GM12878 (cell line): ENCODE measurements around the gene CD86. TPM values are rescaled to one million over a fixed set of nuclear protein-coding genes. Genes with fewer than 3 reads are reported as not detected.

Experiments
- ATAC-seq: fragments of 200-7000 bp; cut with Tn5 transposase; 3 replicates; pipeline ENCODE4 v1.9.1; 2020; ENCODE audit warnings: mild to moderate bottlenecking, moderate library complexity
- BruUV-seq: library from RNA; stranded (reverse); fragments of 400-500 nt; replicated peaks from 2 replicates; lab custom pipeline; 2021; lab: Mats Ljungman, UMichigan
- CTCF ChIA-PET: fragments of 300-600 bp; sonication (Branson Sonifier 250); formaldehyde crosslinking; extraction: SDS; loops from one replicate; lab custom pipeline; 2021; ENCODE audit warnings: inconsistent platforms; lab: Yijun Ruan, JAX
- POLR2A ChIA-PET: fragments of 350-600 bp; formaldehyde crosslinking; extraction: SDS; loops from one replicate; lab custom pipeline; 2021; ENCODE audit warnings: inconsistent platforms; lab: Charles Lee
- RAD21 ChIA-PET: fragments of 300-600 bp; sonication (Branson Sonifier 250); formaldehyde crosslinking; loops from one replicate; lab custom pipeline; 2023; ENCODE audit warnings: antibody characterized with exemption; ENCODE audit not compliant: unreplicated experiment; lab: Charles Lee
- SMC1A ChIA-PET: fragments of 300-600 bp; sonication (Branson Sonifier 250); formaldehyde crosslinking; loops from one replicate; lab custom pipeline; 2023; ENCODE audit not compliant: unreplicated experiment, uncharacterized antibody; lab: Charles Lee
- DNase-seq: peaks from one replicate; pipeline ENCODE4 v3.0.0-alpha.2; 2011; ENCODE audit warnings: low read depth, low spot score
- FAIRE-seq: peaks from 3 replicates; lab custom pipeline; 2011; peaks lifted over from hg19 to GRCh38; lab: Jason Lieb, UNC
- H2AFZ ChIP-seq: 2 replicates; pipeline ENCODE4 v1.6.0; 2011; ENCODE audit warnings: low read depth, low read length, control low read depth; ENCODE audit not compliant: control insufficient read depth
- H3K27ac ChIP-seq: 2 replicates; pipeline ENCODE4 v1.5.1; 2011; ENCODE audit warnings: control low read depth; ENCODE audit not compliant: control insufficient read depth, insufficient read depth
- H3K27me3 ChIP-seq, 2 experiments: replicated peaks in 1 of 2; 2 replicates each; pipeline versions ENCODE4 v1.6.0 to v1.6.1; 2011; ENCODE audit warnings: low read length in 1 of 2; ENCODE audit not compliant: control insufficient read depth in 2 of 2, insufficient read depth in 2 of 2
- H3K36me3 ChIP-seq, 2 experiments: 2 replicates each; pipeline ENCODE4 v1.5.1; 2011; ENCODE audit warnings: low read length in 1 of 2; ENCODE audit not compliant: control insufficient read depth in 2 of 2, insufficient read depth in 2 of 2
- H3K4me1 ChIP-seq: 2 replicates; pipeline ENCODE4 v1.6.1; 2011; ENCODE audit warnings: mild to moderate bottlenecking, low read length, moderate library complexity, mixed read lengths; ENCODE audit not compliant: control insufficient read depth, insufficient read depth
- H3K4me2 ChIP-seq: 2 replicates; pipeline ENCODE4 v1.6.0; 2011; ENCODE audit warnings: control low read depth; ENCODE audit not compliant: control insufficient read depth, insufficient read depth
- H3K4me3 ChIP-seq: fragments of 200-600 bp; sonication (generic); 2 replicates; pipeline ENCODE4 v1.5.1; 2016
- H3K79me2 ChIP-seq: 2 replicates; pipeline ENCODE4 v1.6.0; 2011; ENCODE audit warnings: low read length; ENCODE audit not compliant: control insufficient read depth, insufficient read depth
- H3K9ac ChIP-seq: 2 replicates; pipeline ENCODE4 v1.8.0; 2011; ENCODE audit warnings: low read length, control low read depth, mixed read lengths; ENCODE audit not compliant: control insufficient read depth, insufficient read depth
- H3K9me3 ChIP-seq: replicated peaks from 3 replicates; pipeline ENCODE4 v1.5.1; 2011; ENCODE audit warnings: mild to moderate bottlenecking, low read length; ENCODE audit not compliant: control insufficient read depth, insufficient read depth
- H4K20me1 ChIP-seq: 2 replicates; pipeline ENCODE4 v1.6.0; 2011; ENCODE audit not compliant: control insufficient read depth, insufficient read depth
- BHLHE40 ChIP-seq, 2 experiments: fragments of 450-650 bp in 1 of 2; IDR thresholded peaks; 2 replicates each; pipeline ENCODE4 v1.6.1; 2011 to 2017; ENCODE audit warnings: low read depth in 2 of 2, borderline replicate concordance in 1 of 2, improper control_type of control experiment in 1 of 2, low read length in 1 of 2, mild to moderate bottlenecking in 1 of 2
- CEBPB ChIP-seq, 2 experiments: fragments of 150-350 bp in 1 of 2; IDR thresholded peaks; 2 replicates each; pipeline ENCODE4 v1.6.1; 2012 to 2014; ENCODE audit warnings: low read depth in 2 of 2, low read length in 2 of 2, borderline replicate concordance in 1 of 2, inconsistent platforms in 1 of 2
- CEBPZ ChIP-seq: fragments of 150-350 bp; IDR thresholded peaks from 2 replicates; pipeline ENCODE4 v1.6.1; 2016; ENCODE audit warnings: low read depth, low read length
- CHD2 ChIP-seq: IDR thresholded peaks from 2 replicates; pipeline ENCODE4 v1.6.1; 2011; ENCODE audit warnings: low read depth, low read length, improper control_type of control experiment, borderline replicate concordance
- NFYA ChIP-seq: IDR thresholded peaks from 2 replicates; pipeline ENCODE4 v1.6.1; 2011; ENCODE audit warnings: low read depth, mild to moderate bottlenecking, low read length, improper control_type of control experiment, borderline replicate concordance
- ZNF592 ChIP-seq: fragments of 450-650 bp; IDR thresholded peaks from 2 replicates; pipeline ENCODE4 v1.6.1; 2017; ENCODE audit warnings: mild to moderate bottlenecking, moderate library complexity
- WGBS: methylation state at CpG from one replicate; pipeline ENCODE4 v1.1.6; 2016; ENCODE audit warnings: low lambda C conversion rate; ENCODE audit not compliant: insufficient replicate concordance, insufficient coverage; ENCODE audit errors: missing lambda C conversion rate; 5-methylcytosine and 5-hydroxymethylcytosine counted together
- in situ Hi-C: fragments of 300-500 bp; cut with MboI; formaldehyde crosslinking; loops from 9 replicates; pipeline ENCODE4 v1.14.3; 2018; ENCODE audit warnings: mixed read lengths
- intact Hi-C: fragments of 100-400 bp; cut with micrococcal nuclease; formaldehyde crosslinking; loops from one replicate; pipeline ENCODE4 v1.14.2; 2022; ENCODE audit not compliant: unreplicated experiment
- polyA plus RNA-seq, 11 experiments: library from polyadenylated mRNA; depleted of rRNA in 4 of 11; unstranded in 6 of 11; stranded (reverse) in 5 of 11; fragments of >200 nt; fragmentation: Nextera tagmentation in 4 of 11; fragmentation: Illumina TruSeq in 1 of 11; extraction: Ambion mirVana in 4 of 11; extraction: Trizol in 1 of 11; gene quantifications; 1 replicate in 1 of 11; 2 replicates in 10 of 11; pipeline versions ENCODE4 v1.2.1 to v1.2.3, GENCODE V29; 2011 to 2016; ENCODE audit warnings: inconsistent platforms in 2 of 11, missing spikeins in 2 of 11, low read depth in 1 of 11
- total RNA-seq, 4 experiments: library from RNA; depleted of rRNA in 3 of 4; stranded (reverse); fragments of >200 nt in 3 of 4; fragmentation: Illumina TruSeq in 1 of 4; extraction: Trizol in 1 of 4; gene quantifications; 2 replicates each; pipeline versions ENCODE4 v1.2.1 to v1.2.3, GENCODE V29; 2013 to 2021

CD86 gene
- total and polyA plus RNA-seq, 10 of the 15 experiments (the other 5 are each of a cell fraction or from before 2014, with no cell fraction given) = 40.9 to 100 (median 55.5) TPM

- TF ChIP-seq ZNF592 = 0 out of 2 replicates have a peak, but pooled peaks have one; percentile 38
Observed at GRCh38 chr3:122055215-122055614, at the start of gene CD86 (continued).

- no peak for ATAC-seq
Observed at GRCh38 chr3:122006267-122006666, 48.9 kb upstream of the CD86 start.

More at GRCh38 chr3:122006267-122006666, 48.9 kb upstream of the CD86 start:
- FAIRE-seq (no peak), DNase-seq (no peak)
- no peaks in the 10 kb centered on the region for H3K9me3 ChIP-seq
- SMC1A ChIA-PET = interaction anchor here (1.1 to 28.1 kb wide), 7 partner anchors 6 to 249 kb away, joined by 3 to 882 read pairs (median 50); partner anchors contain the start of genes CD86 and ILDR1
- RAD21 ChIA-PET = interaction anchor here (0.9 to 12.6 kb wide), 8 partner anchors 11 to 95 kb away, joined by 3 to 137 read pairs (median 22); partner anchors contain the start of gene ILDR1
- H3K27ac ChIP-seq = peak overlapping the region; percentile 80
- H2AFZ ChIP-seq = no peak overlapping the region
- CTCF ChIA-PET = interaction anchor here (0.7 to 4.6 kb wide), 5 partner anchors 10 to 256 kb away, joined by 3 to 28 read pairs (median 7); no protein-coding TSS in a partner anchor
- H3K4me2 ChIP-seq = no peak overlapping the region
- peaks cover 0 to 7% of the 10 kb centered on the region in 2 experiments for H3K36me3 ChIP-seq
- BruUV-seq = no TSS peak
- no peak for TF ChIP-seq CEBPB (IDR thresholded peaks at IDR 0.05; ENCODE audit: borderline replicate concordance in 1 of 2, low read depth in 2 of 2, low read length in 2 of 2)
- TF ChIP-seq NFYA = no peak
- TF ChIP-seq CHD2 = no peak
- TF ChIP-seq BHLHE40 (IDR thresholded peaks at IDR 0.05; ENCODE audit: borderline replicate concordance in 1 of 2, low read depth in 2 of 2, low read length in 1 of 2) = no peak
- no peak for TF ChIP-seq CEBPZ
- POLR2A ChIA-PET = interaction anchor here (1.2 to 9.1 kb wide), 4 partner anchors 11 to 70 kb away, joined by 3 to 120 read pairs (median 14); partner anchors contain the start of gene ILDR1
- in situ Hi-C loops = no loop called here
- H3K9ac ChIP-seq = peak overlapping the region; percentile 16; the same call in 1 of the 2 replicates
- no peaks in the 10 kb centered on the region for H4K20me1 ChIP-seq
- peaks cover 31% of the 10 kb centered on the region for H3K79me2 ChIP-seq
- H3K27me3 ChIP-seq = no peaks in the 10 kb centered on the region
- intact Hi-C loops = no loop called here
- H3K4me1 ChIP-seq = peaks cover 62% of the 10 kb centered on the region
- WGBS = 100% methylated on average over 2 of the region's 2 CpGs
- no peak overlapping the region for H3K4me3 ChIP-seq
